H1 (cell line): ENCODE data around the gene GRIP1. TPM values are rescaled to one million over a fixed set of nuclear protein-coding genes. Genes with fewer than 3 reads are reported as not detected.

ENCODE experiments used
- CTCF ChIA-PET: fragments of 300-600 bp; sonication (Branson Sonifier 250); formaldehyde crosslinking; loops from one replicate; lab custom pipeline; 2021; ENCODE audit not compliant: partially characterized antibody; lab: Charles Lee
- POLR2A ChIA-PET: fragments of 300-600 bp; sonication (Branson Sonifier 250); formaldehyde crosslinking; loops from one replicate; lab custom pipeline; 2021; ENCODE audit warnings: inconsistent platforms; ENCODE audit not compliant: partially characterized antibody; lab: Charles Lee
- DNase-seq, 2 experiments: peaks; one replicate each; pipeline versions ENCODE4 v3.0.0 to v3.0.0-alpha.2; 2010 to 2022; ENCODE audit warnings: low spot score in 2 of 2, low read depth in 1 of 2, mixed read lengths in 1 of 2
- FAIRE-seq: peaks from 2 replicates; lab custom pipeline; 2011; peaks lifted over from hg19 to GRCh38; lab: Jason Lieb, UNC
- H2AFZ ChIP-seq: 2 replicates; pipeline ENCODE4 v1.8.1; 2012; ENCODE audit warnings: low read length, inconsistent platforms
- H2AK5ac ChIP-seq: 2 replicates; pipeline ENCODE4 v1.6.1; 2013; ENCODE audit warnings: low read depth, low read length
- H2BK120ac ChIP-seq: replicated peaks from 2 replicates; pipeline ENCODE3; 2013; ENCODE audit warnings: low read depth, low read length, inconsistent platforms
- H2BK12ac ChIP-seq: 2 replicates; pipeline ENCODE4 v1.6.1; 2013; ENCODE audit warnings: low read depth, low read length
- H2BK15ac ChIP-seq: 2 replicates; pipeline ENCODE4 v1.6.1; 2013; ENCODE audit warnings: low read length
- H2BK20ac ChIP-seq: 2 replicates; pipeline ENCODE4 v1.6.1; 2013; ENCODE audit warnings: low read length
- H2BK5ac ChIP-seq: 2 replicates; pipeline ENCODE4 v1.6.1; 2013; ENCODE audit warnings: low read depth, low read length
- H3K14ac ChIP-seq: 2 replicates; pipeline ENCODE4 v1.6.1; 2013; ENCODE audit warnings: inconsistent platforms; ENCODE audit not compliant: insufficient read length
- H3K18ac ChIP-seq: 2 replicates; pipeline ENCODE4 v1.6.1; 2013; ENCODE audit warnings: low read length; ENCODE audit errors: extremely low read depth
- H3K23ac ChIP-seq: 2 replicates; pipeline ENCODE4 v1.6.1; 2013; ENCODE audit warnings: inconsistent platforms; ENCODE audit not compliant: insufficient read length
- H3K23me2 ChIP-seq: 2 replicates; pipeline ENCODE4 v1.6.1; 2013; ENCODE audit warnings: low read depth, low read length
- H3K27ac ChIP-seq: 2 replicates; pipeline ENCODE4 v1.6.1; 2011; ENCODE audit warnings: low read depth, low read length, inconsistent platforms
- H3K27me3 ChIP-seq, 4 experiments: replicated peaks in 1 of 4; 1 replicate in 1 of 4; 2 replicates in 3 of 4; pipeline versions ENCODE4 v1.6.1 to v1.8.1; 2011 to 2013; ENCODE audit warnings: low read length in 3 of 4, mild to moderate bottlenecking in 3 of 4, inconsistent platforms in 2 of 4, mixed read lengths in 2 of 4, moderate library complexity in 1 of 4; ENCODE audit not compliant: control insufficient read depth in 3 of 4, insufficient read depth in 3 of 4; ENCODE audit errors: extremely low read depth in 1 of 4
- H3K36me3 ChIP-seq, 4 experiments: 2 replicates each; pipeline versions ENCODE4 v1.6.1 to v1.8.1; 2011 to 2013; ENCODE audit warnings: mild to moderate bottlenecking in 4 of 4, low read length in 3 of 4, moderate library complexity in 2 of 4, control low read depth in 1 of 4, inconsistent platforms in 1 of 4; ENCODE audit not compliant: insufficient read depth in 4 of 4, control insufficient read depth in 2 of 4
- H3K4ac ChIP-seq: replicated peaks from 2 replicates; pipeline ENCODE3; 2013; ENCODE audit warnings: low read length, low read depth, mixed read lengths, inconsistent platforms; ENCODE audit not compliant: insufficient read length
- H3K4me1 ChIP-seq, 4 experiments: replicated peaks in 1 of 4; 1 replicate in 1 of 4; 2 replicates in 3 of 4; pipeline versions ENCODE4 v1.6.1 to v1.8.1; 2011 to 2013; ENCODE audit warnings: low read length in 3 of 4, inconsistent platforms in 2 of 4, mixed read lengths in 1 of 4; ENCODE audit not compliant: insufficient read depth in 4 of 4, control insufficient read depth in 3 of 4
- H3K4me2 ChIP-seq, 2 experiments: 2 replicates each; pipeline versions ENCODE4 v1.6.1 to v1.8.1; 2011 to 2013; ENCODE audit warnings: low read depth in 2 of 2, low read length in 2 of 2, control low read depth in 1 of 2, inconsistent platforms in 1 of 2, mild to moderate bottlenecking in 1 of 2; ENCODE audit not compliant: insufficient read depth in 1 of 2
- H3K4me3 ChIP-seq, 4 experiments: fragments of 200-600, 300-600 bp in 1 of 4; sonication (generic), shearing (Covaris generic), sonication (Bioruptor Twin) in 1 of 4; 2 replicates each; pipeline versions ENCODE4 v1.5.1 to v1.8.1; 2011 to 2016; ENCODE audit warnings: low read length in 4 of 4, low read depth in 3 of 4, control low read depth in 2 of 4, inconsistent platforms in 2 of 4, mild to moderate bottlenecking in 2 of 4, mixed read lengths in 1 of 4, moderate library complexity in 1 of 4; ENCODE audit not compliant: insufficient read depth in 2 of 4; ENCODE audit errors: extremely low read depth in 1 of 4
- H3K56ac ChIP-seq: replicated peaks from 2 replicates; pipeline ENCODE3; 2013; ENCODE audit warnings: low read depth, mild to moderate bottlenecking, mixed read lengths, low read length, inconsistent platforms; ENCODE audit not compliant: insufficient read length
- H3K79me1 ChIP-seq: 2 replicates; pipeline ENCODE4 v1.6.1; 2013; ENCODE audit warnings: low read depth, low read length, control low read depth
- H3K79me2 ChIP-seq, 2 experiments: 2 replicates each; pipeline versions ENCODE4 v1.6.1 to v1.8.1; 2012 to 2013; ENCODE audit warnings: low read length in 2 of 2, mild to moderate bottlenecking in 2 of 2, inconsistent platforms in 1 of 2; ENCODE audit not compliant: insufficient read depth in 2 of 2, control insufficient read depth in 1 of 2
- H3K9ac ChIP-seq, 4 experiments: replicated peaks in 1 of 4; 1 replicate in 1 of 4; 2 replicates in 3 of 4; pipeline versions ENCODE4 v1.6.1 to v1.8.1; 2011 to 2013; ENCODE audit warnings: low read depth in 3 of 4, low read length in 3 of 4, control low read depth in 2 of 4, mild to moderate bottlenecking in 2 of 4, moderate library complexity in 2 of 4, inconsistent platforms in 1 of 4; ENCODE audit errors: extremely low read depth in 1 of 4
- H3K9me3 ChIP-seq, 2 experiments: 2 replicates each; pipeline versions ENCODE4 v1.6.1 to v1.8.1; 2012 to 2013; ENCODE audit warnings: mild to moderate bottlenecking in 2 of 2, moderate library complexity in 2 of 2, control low read depth in 1 of 2, inconsistent platforms in 1 of 2, low read depth in 1 of 2, low read length in 1 of 2, mixed read lengths in 1 of 2; ENCODE audit not compliant: insufficient read depth in 2 of 2
- H4K20me1 ChIP-seq, 2 experiments: replicated peaks in 1 of 2; 2 replicates each; pipeline versions ENCODE3 to v1.8.1; 2011 to 2013; ENCODE audit warnings: inconsistent platforms in 2 of 2, low read length in 2 of 2, mild to moderate bottlenecking in 1 of 2; ENCODE audit not compliant: insufficient read depth in 2 of 2, control insufficient read depth in 1 of 2
- H4K5ac ChIP-seq: 2 replicates; pipeline ENCODE4 v1.6.1; 2013; ENCODE audit warnings: low read length, low read depth, mixed read lengths, inconsistent platforms; ENCODE audit not compliant: insufficient read length
- H4K8ac ChIP-seq: 2 replicates; pipeline ENCODE4 v1.8.0; 2013; ENCODE audit warnings: mild to moderate bottlenecking, moderate library complexity, low read length, inconsistent platforms; ENCODE audit not compliant: insufficient read depth; ENCODE audit errors: extremely low read depth
- H4K91ac ChIP-seq: replicated peaks from 2 replicates; pipeline ENCODE3; 2013; ENCODE audit warnings: low read length, mixed read lengths, inconsistent platforms; ENCODE audit not compliant: insufficient read length
- CHD2 ChIP-seq: IDR thresholded peaks from 2 replicates; pipeline ENCODE4 v1.6.1; 2012; ENCODE audit warnings: low read length, improper control_type of control experiment
- NANOG ChIP-seq: IDR thresholded peaks from 2 replicates; pipeline ENCODE4 v1.6.1; 2011; ENCODE audit warnings: low read length, low read depth, mild to moderate bottlenecking, inconsistent platforms; ENCODE audit not compliant: insufficient read depth, poor library complexity, severe bottlenecking
- PHF8 ChIP-seq: fragments of 200-600 bp; sonication (generic); conservative IDR thresholded peaks from 2 replicates; pipeline ENCODE4 v1.7.1; 2012; ENCODE audit warnings: low read depth, mild to moderate bottlenecking, inconsistent platforms, low read length, moderate library complexity
- POLR2AphosphoS5 ChIP-seq: IDR thresholded peaks from 2 replicates; pipeline ENCODE4 v1.6.1; 2011; ENCODE audit warnings: low read depth, low read length
- POU5F1 ChIP-seq: IDR thresholded peaks from 2 replicates; pipeline ENCODE4 v1.6.1; 2011; ENCODE audit warnings: low read depth, mild to moderate bottlenecking, low read length, moderate library complexity
- RFX5 ChIP-seq: IDR thresholded peaks from 2 replicates; pipeline ENCODE4 v1.6.1; 2011; ENCODE audit warnings: low read depth, low read length, improper control_type of control experiment, borderline replicate concordance
- SAP30 ChIP-seq: fragments of 300-600 bp; sonication (generic); IDR thresholded peaks from 2 replicates; pipeline ENCODE4 v1.7.1; 2012; ENCODE audit warnings: low read length, moderate library complexity, mild to moderate bottlenecking, inconsistent platforms; ENCODE audit not compliant: insufficient read depth, insufficient replicate concordance
- SP1 ChIP-seq: IDR thresholded peaks from 2 replicates; pipeline ENCODE4 v1.6.1; 2011; ENCODE audit warnings: low read depth, low read length
- SP2 ChIP-seq: IDR thresholded peaks from 2 replicates; pipeline ENCODE4 v1.6.1; 2012; ENCODE audit warnings: mild to moderate bottlenecking, low read length, inconsistent platforms
- SP4 ChIP-seq: IDR thresholded peaks from 2 replicates; pipeline ENCODE4 v1.6.1; 2012; ENCODE audit warnings: low read length, inconsistent platforms
- SRF ChIP-seq: IDR thresholded peaks from 2 replicates; pipeline ENCODE4 v1.6.1; 2011; ENCODE audit warnings: mild to moderate bottlenecking, low read depth, low read length, moderate library complexity
- TAF1 ChIP-seq: IDR thresholded peaks from 2 replicates; pipeline ENCODE4 v1.6.1; 2011; ENCODE audit warnings: mild to moderate bottlenecking, low read depth, low read length
- TAF7 ChIP-seq: optimal IDR thresholded peaks from 2 replicates; pipeline ENCODE3; 2011; ENCODE audit warnings: low read depth, mild to moderate bottlenecking, inconsistent platforms, low read length, moderate library complexity, borderline replicate concordance
- TEAD4 ChIP-seq: IDR thresholded peaks from 2 replicates; pipeline ENCODE4 v1.6.1; 2012; ENCODE audit warnings: low read depth, low read length, inconsistent platforms, mixed read lengths
- WGBS, 2 experiments: shearing (Covaris generic) in 1 of 2; methylation state at CpG; one replicate each; pipeline versions ENCODE4 v1.1.6 to v1.1.7; 2013 to 2015; ENCODE audit warnings: low lambda C conversion rate in 2 of 2, mixed read lengths in 2 of 2, inconsistent platforms in 1 of 2, low coverage in 1 of 2, missing lambda C conversion rate in 1 of 2; ENCODE audit not compliant: insufficient replicate concordance in 2 of 2, insufficient coverage in 1 of 2, insufficient read length in 1 of 2; ENCODE audit errors: extremely low coverage in 1 of 2, missing lambda C conversion rate in 1 of 2; 5-methylcytosine and 5-hydroxymethylcytosine counted together
- polyA plus RNA-seq, 7 experiments: library from polyadenylated mRNA; depleted of rRNA in 3 of 7; stranded (reverse) in 5 of 7; unstranded in 2 of 7; fragments of >200 nt in 5 of 7; fragments of 200-250 nt in 2 of 7; gene quantifications; 1 replicate in 5 of 7; 2 replicates in 1 of 7; 4 replicates in 1 of 7; pipeline versions ENCODE4 v1.2.1 to v1.2.3, GENCODE V29; 2011 to 2013; ENCODE audit warnings: missing spikeins in 2 of 7, mixed read lengths in 2 of 7
- total RNA-seq: library from RNA; stranded (reverse); fragmentation: NEBNext Ultra II Directional; extraction: Animal tissue kit (Norgen Biotek cat#: 25700); gene quantifications from 2 replicates; pipeline ENCODE4 v1.2.1, GENCODE V29; 2021

Gene GRIP1
- total and polyA plus RNA-seq, 2 of the 8 experiments (the other 6 are each of a cell fraction or from before 2014, with no cell fraction given) = 4.5 to 27.3 TPM

- ChIA-PET POLR2A (no interaction called here), CTCF (interaction anchor here (1.1 to 2.5 kb wide), 7 partner anchors 10 to 347 kb away, joined by 3 to 18 read pairs (median 4); no protein-coding TSS in a partner anchor)
- Histone ChIP-seq H2BK5ac (no peak overlapping the region), H3K36me3 (no peaks in the 10 kb centered on the region), H4K91ac (no peak overlapping the region), H3K23me2 (no peaks in the 10 kb centered on the region), H3K4me2 (no peak overlapping the region), H3K18ac (no peak overlapping the region), H2BK15ac (no peak overlapping the region), H3K56ac (no peak overlapping the region), H3K4ac (no peak overlapping the region), H4K8ac (no peak overlapping the region), H2AFZ (no peak overlapping the region), H3K9me3 (no peaks in the 10 kb centered on the region), H2BK120ac (no peak overlapping the region), H3K4me3 (no peak overlapping the region), H3K9ac (no peak overlapping the region), H4K5ac (no peak overlapping the region), H2BK20ac (no peak overlapping the region), H3K14ac (no peak overlapping the region), H3K79me2 (no peaks in the 10 kb centered on the region), H3K27ac (no peak overlapping the region), H3K79me1 (no peaks in the 10 kb centered on the region), H2BK12ac (no peak overlapping the region), H4K20me1 (no peaks in the 10 kb centered on the region), H3K27me3 (no peaks in the 10 kb centered on the region), H3K4me1 (peaks cover 0 to 7% (median 1%) of the 10 kb centered on the region in 4 experiments; a peak in 2 of 7 replicates), H2AK5ac (no peak overlapping the region), H3K23ac (no peak overlapping the region)
- TF ChIP-seq RFX5 (no peak), CHD2 (no peak), TEAD4 (no peak), SP2 (no peak), PHF8 (no peak), TAF1 (no peak), NANOG (no peak), POLR2AphosphoS5 (no peak), SP4 (no peak), SP1 (no peak), TAF7 (no peak), SRF (no peak), SAP30 (no peak), POU5F1 (no peak)
- no peak for DNase-seq
- 88% methylated on average over 4 of the region's 4 CpGs; no CpG with 5 or more reads in 1 of the 2 experiments for WGBS, 2 experiments
- no peak for FAIRE-seq
Measured at GRCh38 chr12:66361703-66362102, 317.2 kb downstream of the GRIP1 start.
